Kidney (tissue), 14 donors: ENCODE measurements around the gene DNAI4. TPM values are rescaled to one million over a fixed set of nuclear protein-coding genes. Genes with fewer than 3 reads are reported as not detected.
"Not testable (repeated sequence)": the region's sequence is repeated elsewhere in the genome, so short reads cannot be mapped to it uniquely, and the experiment has no call there.

Experiments
- DNase-seq, 5 donors: peaks; one replicate each; pipeline ENCODE4 v3.0.0-alpha.2; 2013 to 2020
- FAIRE-seq: peaks from 2 replicates; lab custom pipeline; 2012; peaks lifted over from hg19 to GRCh38; lab: Jason Lieb, UNC
- H3K27ac ChIP-seq, 2 donors: one replicate each; pipeline ENCODE4 v1.7.0; 2013; ENCODE audit warnings: low read depth in 2 of 2, low read length in 2 of 2, inconsistent platforms in 1 of 2
- H3K27me3 ChIP-seq: one replicate; pipeline ENCODE4 v1.7.1; 2013; ENCODE audit warnings: low read length, inconsistent platforms; ENCODE audit not compliant: control insufficient read depth, insufficient read depth
- H3K36me3 ChIP-seq, 3 donors: one replicate each; pipeline versions ENCODE4 v1.7.0 to v1.7.1; 2013; ENCODE audit warnings: low read length in 3 of 3, control low read depth in 1 of 3, inconsistent platforms in 1 of 3; ENCODE audit not compliant: insufficient read depth in 3 of 3, control insufficient read depth in 2 of 3
- H3K4me1 ChIP-seq, 3 donors: one replicate each; pipeline versions ENCODE4 v1.7.0 to v1.7.1; 2013; ENCODE audit warnings: low read length in 3 of 3, inconsistent platforms in 1 of 3, low read depth in 1 of 3; ENCODE audit not compliant: control insufficient read depth in 2 of 3, insufficient read depth in 2 of 3
- H3K4me3 ChIP-seq, 3 donors: one replicate each; pipeline versions ENCODE4 v1.7.0 to v1.8.1; 2013; ENCODE audit warnings: low read length in 3 of 3, control low read depth in 1 of 3, inconsistent platforms in 1 of 3
- H3K9ac ChIP-seq, 3 donors: one replicate each; pipeline versions ENCODE4 v1.7.0 to v1.7.1; 2013; ENCODE audit warnings: low read length in 3 of 3, control low read depth in 1 of 3, inconsistent platforms in 1 of 3
- H3K9me3 ChIP-seq, 3 donors: one replicate each; pipeline versions ENCODE4 v1.7.0 to v1.7.1; 2013; ENCODE audit warnings: low read length in 3 of 3, control low read depth in 1 of 3, inconsistent platforms in 1 of 3; ENCODE audit not compliant: control insufficient read depth in 2 of 3, insufficient read depth in 1 of 3
- intact Hi-C: fragments of 100-400 bp; cut with DNase I; formaldehyde crosslinking; loops from one replicate; pipeline ENCODE4 v1.11.1; 2022
- polyA plus RNA-seq: library from polyadenylated mRNA; stranded (reverse); fragments of 350-450 nt; fragmentation: Illumina TruSeq; extraction: RNeasy Lipid Tissue Mini Kit (QIAGEN cat#74804); gene quantifications from one replicate; pipeline ENCODE4 v1.2.3, GENCODE V29; 2014; ENCODE audit warnings: low read depth, low replicate concordance; ENCODE audit not compliant: insufficient read depth
- total RNA-seq: library from RNA; stranded (reverse); fragmentation: NEBNext Ultra II Directional; extraction: Animal tissue kit (Norgen Biotek cat#: 25700); gene quantifications from one replicate; pipeline ENCODE4 v1.2.1, GENCODE V29; 2021
- TF ChIP-seq, protein P1 (sequence below): IDR thresholded peaks from 3 replicates; pipeline ENCODE4 v1.5.1; 2012; ENCODE audit warnings: mild to moderate bottlenecking, moderate library complexity, borderline replicate concordance; ENCODE audit not compliant: insufficient read depth; ENCODE audit errors: extremely low read depth
- donor health status: control.
- donor health status: control.
- donor health status: control.
- donor health status: control.
- donor health status: control.
- donor health status: DM: yes; HTN: yes; CAD: no.
- donor health status: Normal renal cell carcinoma (clear cell type).

DNAI4 gene
- total and polyA plus RNA-seq, 2 donors from 2014 or later, result 4.1 to 26.8 TPM

DNA sequence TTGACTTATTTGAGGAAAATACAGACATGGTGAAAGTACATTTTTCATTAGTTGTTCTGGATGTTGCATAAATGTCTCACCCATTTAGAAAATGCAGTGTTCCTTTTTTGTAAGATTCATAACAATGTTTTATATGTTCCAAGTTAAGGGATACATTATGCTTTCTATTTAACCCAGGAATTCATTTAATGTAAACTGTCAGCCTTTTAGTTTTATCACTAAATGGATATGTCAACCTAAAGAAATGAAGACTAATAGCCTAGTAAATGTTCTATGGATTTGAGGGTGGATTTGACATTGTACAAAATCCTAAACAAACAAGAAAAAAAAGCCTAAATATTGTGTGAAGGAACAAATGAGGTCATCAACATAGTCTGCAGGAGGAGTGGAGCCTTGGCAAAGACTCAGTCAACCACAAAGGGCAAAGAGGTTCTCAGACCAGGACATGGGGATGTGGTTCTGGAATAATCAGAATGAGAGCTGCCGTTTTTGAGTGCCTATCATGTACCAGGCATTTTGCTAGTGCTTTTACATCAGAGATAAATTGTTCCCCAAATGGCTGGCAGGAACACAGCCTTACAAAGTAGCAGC, 114.8 kb downstream of the DNAI4 start:
- intact Hi-C loops, result no loop called here
- TF ChIP-seq, protein P1, sequence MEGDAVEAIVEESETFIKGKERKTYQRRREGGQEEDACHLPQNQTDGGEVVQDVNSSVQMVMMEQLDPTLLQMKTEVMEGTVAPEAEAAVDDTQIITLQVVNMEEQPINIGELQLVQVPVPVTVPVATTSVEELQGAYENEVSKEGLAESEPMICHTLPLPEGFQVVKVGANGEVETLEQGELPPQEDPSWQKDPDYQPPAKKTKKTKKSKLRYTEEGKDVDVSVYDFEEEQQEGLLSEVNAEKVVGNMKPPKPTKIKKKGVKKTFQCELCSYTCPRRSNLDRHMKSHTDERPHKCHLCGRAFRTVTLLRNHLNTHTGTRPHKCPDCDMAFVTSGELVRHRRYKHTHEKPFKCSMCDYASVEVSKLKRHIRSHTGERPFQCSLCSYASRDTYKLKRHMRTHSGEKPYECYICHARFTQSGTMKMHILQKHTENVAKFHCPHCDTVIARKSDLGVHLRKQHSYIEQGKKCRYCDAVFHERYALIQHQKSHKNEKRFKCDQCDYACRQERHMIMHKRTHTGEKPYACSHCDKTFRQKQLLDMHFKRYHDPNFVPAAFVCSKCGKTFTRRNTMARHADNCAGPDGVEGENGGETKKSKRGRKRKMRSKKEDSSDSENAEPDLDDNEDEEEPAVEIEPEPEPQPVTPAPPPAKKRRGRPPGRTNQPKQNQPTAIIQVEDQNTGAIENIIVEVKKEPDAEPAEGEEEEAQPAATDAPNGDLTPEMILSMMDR, result no peak
- FAIRE-seq, result no peak

DNA sequence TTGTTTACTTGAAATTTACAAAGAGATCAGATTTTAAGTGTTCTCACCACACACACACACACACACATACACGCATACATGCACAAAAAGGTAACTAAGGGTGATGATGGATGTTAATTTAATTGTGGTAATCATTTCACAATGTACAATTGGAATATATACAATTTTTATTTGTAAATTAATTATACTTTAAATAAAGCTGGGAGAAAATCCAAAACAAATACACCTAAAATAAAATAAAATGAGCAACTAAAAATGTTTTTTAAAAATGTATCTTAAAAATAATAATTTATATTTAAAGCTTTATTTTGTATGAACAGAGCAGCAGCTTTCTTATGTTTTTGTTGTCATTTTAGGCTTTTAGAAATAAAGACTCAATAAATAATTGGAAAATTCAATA, 115.4 kb downstream of the DNAI4 start:
- Histone ChIP-seq H3K27ac (no peak overlapping the region), H3K4me3 (no peak overlapping the region), H3K4me1 (no peaks in the 10 kb centered on the region), H3K9ac (no peak overlapping the region), H3K9me3 (no peaks in the 10 kb centered on the region), H3K36me3 (no peaks in the 10 kb centered on the region), H3K27me3 (no peaks in the 10 kb centered on the region)
- FAIRE-seq, result peak; percentile 87
- TF ChIP-seq, protein P1, result no peak
- intact Hi-C loops, result no loop called here
- no peak for DNase-seq

More for the DNA sequence above, 114.8 kb downstream of the DNAI4 start:
- Histone ChIP-seq H3K27me3 (no peaks in the 10 kb centered on the region), H3K9me3 (no peaks in the 10 kb centered on the region), H3K9ac (no peak overlapping the region), H3K4me3 (no peak overlapping the region), H3K36me3 (no peaks in the 10 kb centered on the region), H3K4me1 (no peaks in the 10 kb centered on the region), H3K27ac (no peak overlapping the region)
- DNase-seq, result peak in 1 of 5 donors; percentile 1

DNA sequence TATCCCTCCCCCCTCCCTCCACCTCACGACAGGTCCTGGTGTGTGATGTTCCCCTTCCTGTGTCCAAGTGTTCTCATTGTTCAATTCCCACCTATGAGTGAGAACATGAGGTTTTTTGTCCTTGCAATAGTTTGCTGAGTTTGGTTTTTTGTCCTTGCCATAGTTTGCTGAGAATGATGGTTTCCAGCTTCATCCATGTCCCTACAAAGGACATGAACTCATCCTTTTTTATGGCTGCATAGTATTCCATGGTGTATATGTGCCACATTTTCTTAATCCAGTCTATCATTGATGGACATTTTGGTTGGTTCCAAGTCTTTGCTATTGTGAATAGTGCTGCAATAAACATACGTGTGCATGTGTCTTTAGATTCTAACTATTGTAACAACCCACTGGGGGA, 128.8 kb downstream of the DNAI4 start:
- H3K27me3 ChIP-seq, H3K36me3 ChIP-seq, H3K9ac ChIP-seq, H3K9me3 ChIP-seq, H3K4me1 ChIP-seq, H3K27ac ChIP-seq, FAIRE-seq, H3K4me3 ChIP-seq, intact Hi-C loops, DNase-seq: not testable (repeated sequence)

DNA sequence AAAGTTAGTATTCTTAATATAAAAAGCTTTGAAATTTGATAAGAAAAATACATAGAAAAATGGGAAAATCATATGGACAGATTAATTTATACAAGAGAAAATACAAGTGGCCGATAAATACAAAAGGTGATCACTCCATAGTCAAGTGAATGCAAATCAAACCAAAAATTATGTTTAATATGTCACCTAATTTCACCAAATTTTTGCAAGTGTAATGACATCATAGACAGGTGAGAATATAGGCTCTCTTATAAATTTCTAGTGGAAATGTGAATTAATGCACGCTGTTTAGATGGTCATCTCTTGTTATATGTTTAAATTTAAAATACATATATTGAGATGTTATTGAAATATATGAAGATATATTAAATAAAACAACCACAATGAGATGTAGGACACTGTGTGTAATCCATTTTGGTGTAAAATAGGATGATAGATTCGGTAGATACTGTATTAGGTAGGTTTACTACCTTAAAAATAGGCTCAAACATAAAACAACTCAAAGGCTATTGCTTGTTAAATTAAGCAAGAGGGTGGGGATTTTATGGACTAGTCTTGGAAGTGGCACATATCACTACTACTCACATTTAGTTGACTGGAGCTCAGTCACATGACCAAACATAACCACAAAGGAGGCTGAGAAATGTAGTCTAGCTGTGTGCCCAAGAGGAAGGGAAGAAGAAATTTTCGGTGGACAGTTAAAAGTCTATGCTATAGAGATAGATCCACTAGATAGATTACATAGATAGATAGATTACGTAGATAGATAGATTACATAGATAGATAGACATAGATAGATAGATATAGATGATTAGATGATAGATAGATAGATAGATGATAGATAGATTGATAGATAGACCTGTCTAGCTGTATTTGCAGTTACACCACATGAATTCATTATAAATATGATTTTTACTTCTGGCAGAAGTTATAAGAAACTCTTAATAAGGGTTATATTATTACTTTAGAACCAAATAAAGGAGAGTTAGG, 132.7 kb downstream of the DNAI4 start:
- H3K4me3 ChIP-seq, result no peak overlapping the region
- DNase-seq (no peak), FAIRE-seq (no peak)
- H3K27ac ChIP-seq, result no peak overlapping the region
- no peaks in the 10 kb centered on the region for H3K4me1 ChIP-seq
- H3K27me3 ChIP-seq, result no peaks in the 10 kb centered on the region
- TF ChIP-seq, protein P1, result no peak
- no peak overlapping the region for H3K9ac ChIP-seq
- no peaks in the 10 kb centered on the region for H3K36me3 ChIP-seq
- H3K9me3 ChIP-seq, result peaks cover 0 to 2% (median 0%) of the 10 kb centered on the region in 3 donors
- intact Hi-C loops, result no loop called here
